SH-SY5Y (cell line): ENCODE measurements around the gene PLD5.

Experiments
- GATA2 ChIP-seq: IDR thresholded peaks from 2 replicates; pipeline ENCODE4 v1.6.1; 2011; ENCODE audit warnings: mild to moderate bottlenecking, low read depth, low read length
- GATA3 ChIP-seq: IDR thresholded peaks from 2 replicates; pipeline ENCODE4 v1.6.1; 2011; ENCODE audit warnings: low read depth, mild to moderate bottlenecking, low read length, moderate library complexity

DNA sequence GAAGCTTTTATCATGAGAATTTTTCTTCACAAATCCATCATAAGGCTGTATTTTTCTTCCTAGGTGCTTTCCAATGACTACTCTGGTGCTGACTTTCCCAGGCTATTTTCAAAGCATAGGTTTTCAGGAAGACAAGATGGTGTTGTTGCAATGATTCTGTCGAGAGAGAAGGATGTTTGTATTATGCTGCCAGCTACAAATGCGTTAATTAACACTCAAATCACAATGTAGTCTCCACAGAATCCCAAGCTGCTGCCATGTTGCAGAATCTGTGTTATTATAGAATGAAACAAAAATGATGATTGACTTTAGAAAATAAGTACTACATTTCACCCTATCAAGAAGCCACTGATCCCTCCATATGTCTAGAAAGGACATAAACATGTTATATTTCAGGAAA, 346.1 kb downstream of the PLD5 start:
- TF ChIP-seq GATA3 (no peak), GATA2 (no peak)
